HEK293T (cell line): Measurements from ENCODE around the gene COMMD9.

ENCODE experiments used
- CTCF ChIA-PET: fragments of 350-600 bp; formaldehyde crosslinking; extraction: SDS; loops from one replicate; lab custom pipeline; 2021; ENCODE audit warnings: antibody characterized with exemption, inconsistent platforms; lab: Yijun Ruan, JAX
- POLR2A ChIA-PET: fragments of 350-600 bp; formaldehyde crosslinking; extraction: SDS; loops from one replicate; lab custom pipeline; 2020; ENCODE audit warnings: antibody characterized with exemption, inconsistent platforms; lab: Yijun Ruan, JAX
- DNase-seq: peaks from one replicate; pipeline ENCODE4 v3.0.0; 2012; ENCODE audit warnings: mixed read lengths; ENCODE audit errors: extremely low spot score
- ARNT ChIP-seq: fragments of 450-650 bp; IDR thresholded peaks from 2 replicates; pipeline ENCODE4 v1.6.1; 2017; ENCODE audit warnings: mild to moderate bottlenecking
- BHLHE40 ChIP-seq: fragments of 450-650 bp; IDR thresholded peaks from 2 replicates; pipeline ENCODE4 v1.6.1; 2016; ENCODE audit warnings: mild to moderate bottlenecking, moderate library complexity, borderline replicate concordance
- CTBP1 ChIP-seq: fragments of 450-650 bp; IDR thresholded peaks from 2 replicates; pipeline ENCODE4 v1.6.1; 2016; ENCODE audit warnings: borderline replicate concordance
- ELF4 ChIP-seq: fragments of 450-650 bp; IDR thresholded peaks from 2 replicates; pipeline ENCODE4 v1.6.1; 2017; ENCODE audit warnings: antibody characterized with exemption
- FOXA1 ChIP-seq: fragments of 450-650 bp; IDR thresholded peaks from 2 replicates; pipeline ENCODE4 v1.6.1; 2016; ENCODE audit warnings: mild to moderate bottlenecking
- FOXK2 ChIP-seq: fragments of 450-650 bp; IDR thresholded peaks from 2 replicates; pipeline ENCODE4 v1.6.1; 2016; ENCODE audit warnings: mild to moderate bottlenecking
- FOXM1 ChIP-seq: fragments of 450-650 bp; IDR thresholded peaks from 2 replicates; pipeline ENCODE4 v1.6.1; 2017; ENCODE audit warnings: mild to moderate bottlenecking, borderline replicate concordance
- HDGF ChIP-seq: fragments of 450-650 bp; IDR thresholded peaks from 2 replicates; pipeline ENCODE4 v1.6.1; 2017; ENCODE audit warnings: antibody characterized with exemption, borderline replicate concordance
- L3MBTL2 ChIP-seq: fragments of 450-650 bp; conservative IDR thresholded peaks from 2 replicates; pipeline ENCODE4 v1.6.1; 2016; ENCODE audit warnings: mild to moderate bottlenecking
- LEF1 ChIP-seq: fragments of 450-650 bp; IDR thresholded peaks from 2 replicates; pipeline ENCODE4 v1.6.1; 2017; ENCODE audit warnings: mild to moderate bottlenecking, borderline replicate concordance
- NFRKB ChIP-seq: fragments of 450-650 bp; IDR thresholded peaks from 2 replicates; pipeline ENCODE4 v1.6.1; 2016; ENCODE audit warnings: mild to moderate bottlenecking, moderate library complexity
- SP1 ChIP-seq: fragments of 450-650 bp; IDR thresholded peaks from 2 replicates; pipeline ENCODE4 v1.6.1; 2017
- SUZ12 ChIP-seq: fragments of 450-650 bp; IDR thresholded peaks from 2 replicates; pipeline ENCODE4 v1.6.1; 2016; ENCODE audit warnings: mild to moderate bottlenecking
- TARDBP ChIP-seq: fragments of 450-650 bp; IDR thresholded peaks from 2 replicates; pipeline ENCODE4 v1.6.1; 2016
- ZNF384 ChIP-seq: fragments of 450-650 bp; IDR thresholded peaks from 2 replicates; pipeline ENCODE4 v1.6.1; 2016
- TF ChIP-seq, protein P1 (sequence below): fragments of 450-650 bp; IDR thresholded peaks from 2 replicates; pipeline ENCODE4 v1.6.1; 2016

The COMMD9 gene

DNA sequence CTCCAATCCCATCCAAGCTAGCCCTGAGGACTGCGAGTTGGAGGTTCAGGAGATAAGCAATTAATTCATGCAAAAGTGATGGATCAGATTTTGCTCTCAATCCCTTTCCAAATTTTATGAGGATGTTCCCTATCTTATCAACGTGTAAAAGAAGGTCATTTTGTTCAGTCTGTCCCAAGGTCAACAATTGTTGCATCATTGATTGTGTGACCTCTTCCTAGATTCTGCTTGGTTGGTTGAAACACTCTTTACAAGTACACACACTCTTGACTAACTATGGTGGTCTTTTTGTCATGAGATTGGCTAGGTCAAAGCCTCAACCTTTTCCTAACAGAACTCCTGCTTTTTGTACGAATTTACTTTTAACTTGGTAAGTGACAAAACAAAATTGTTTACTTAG is 41.7 kb downstream of the COMMD9 start:
- CTCF ChIA-PET: no interaction called here
- no peak for DNase-seq
- no peak for TF ChIP-seq CTBP1
- no peak for TF ChIP-seq FOXA1
- no peak for TF ChIP-seq SUZ12
- TF ChIP-seq ELF4: no peak
- no peak for TF ChIP-seq ZNF384
- no peak for TF ChIP-seq NFRKB
- no peak for TF ChIP-seq FOXK2
- no peak for TF ChIP-seq L3MBTL2
- TF ChIP-seq HDGF: no peak
- TF ChIP-seq BHLHE40: no peak
- POLR2A ChIA-PET: no interaction called here

DNA sequence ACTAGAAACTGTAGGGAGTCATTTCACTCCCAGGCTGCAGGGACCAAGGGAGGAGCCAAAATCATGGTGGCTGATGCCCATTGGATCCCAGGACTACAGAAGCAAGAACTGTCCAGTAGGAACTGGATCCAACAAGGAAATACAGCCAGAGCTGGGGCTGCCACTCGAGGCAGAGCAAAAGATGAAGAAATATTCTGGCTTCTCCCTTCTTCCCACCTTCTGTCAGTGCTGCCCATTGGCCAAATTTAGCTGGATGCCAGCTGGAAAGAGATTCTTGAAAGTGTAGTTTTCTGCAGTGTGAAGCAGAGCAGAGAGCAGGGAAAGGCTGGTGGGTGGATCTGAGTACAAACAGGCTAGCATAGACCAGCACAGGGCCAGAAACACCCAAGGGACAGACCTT is 45.6 kb downstream of the COMMD9 start:
- ChIA-PET POLR2A (no interaction called here), CTCF (no interaction called here)
- TF ChIP-seq, protein P1, sequence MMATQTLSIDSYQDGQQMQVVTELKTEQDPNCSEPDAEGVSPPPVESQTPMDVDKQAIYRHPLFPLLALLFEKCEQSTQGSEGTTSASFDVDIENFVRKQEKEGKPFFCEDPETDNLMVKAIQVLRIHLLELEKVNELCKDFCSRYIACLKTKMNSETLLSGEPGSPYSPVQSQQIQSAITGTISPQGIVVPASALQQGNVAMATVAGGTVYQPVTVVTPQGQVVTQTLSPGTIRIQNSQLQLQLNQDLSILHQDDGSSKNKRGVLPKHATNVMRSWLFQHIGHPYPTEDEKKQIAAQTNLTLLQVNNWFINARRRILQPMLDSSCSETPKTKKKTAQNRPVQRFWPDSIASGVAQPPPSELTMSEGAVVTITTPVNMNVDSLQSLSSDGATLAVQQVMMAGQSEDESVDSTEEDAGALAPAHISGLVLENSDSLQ: no peak
- no peak for TF ChIP-seq NFRKB
- DNase-seq: no peak

DNA sequence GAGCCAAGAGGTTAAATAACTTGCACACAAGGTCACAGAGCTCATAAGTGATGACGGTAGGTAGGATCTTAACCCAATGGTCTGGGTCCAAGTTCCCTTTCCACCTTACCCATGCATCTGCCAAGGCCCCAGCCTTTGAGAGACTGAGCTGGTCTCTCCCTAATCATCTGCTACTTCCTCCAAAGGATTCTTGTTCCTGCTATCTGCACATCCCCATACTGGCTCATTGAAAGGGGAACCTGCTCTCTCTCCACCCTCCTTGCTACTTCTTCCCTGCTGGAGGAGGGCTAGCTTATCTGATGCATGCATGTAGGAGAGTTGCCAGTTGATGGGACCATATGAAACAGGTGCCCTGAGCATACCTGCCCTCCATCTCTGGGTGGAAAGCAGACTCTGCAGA is 47.7 kb downstream of the COMMD9 start:
- CTCF ChIA-PET: interaction anchor here (0.7 to 1.2 kb wide), 2 partner anchors 17 to 110 kb away, joined by 3 to 4 read pairs; no protein-coding TSS in a partner anchor
- TF ChIP-seq ZNF384 (no peak), FOXK2 (no peak), FOXM1 (no peak), TARDBP (no peak), SP1 (no peak), ARNT (no peak), HDGF (no peak), CTBP1 (no peak), FOXA1 (no peak), LEF1 (no peak), L3MBTL2 (no peak), NFRKB (no peak), ELF4 (no peak), BHLHE40 (no peak)
- TF ChIP-seq, protein P1: no peak
- POLR2A ChIA-PET: no interaction called here
- DNase-seq: no peak

DNA sequence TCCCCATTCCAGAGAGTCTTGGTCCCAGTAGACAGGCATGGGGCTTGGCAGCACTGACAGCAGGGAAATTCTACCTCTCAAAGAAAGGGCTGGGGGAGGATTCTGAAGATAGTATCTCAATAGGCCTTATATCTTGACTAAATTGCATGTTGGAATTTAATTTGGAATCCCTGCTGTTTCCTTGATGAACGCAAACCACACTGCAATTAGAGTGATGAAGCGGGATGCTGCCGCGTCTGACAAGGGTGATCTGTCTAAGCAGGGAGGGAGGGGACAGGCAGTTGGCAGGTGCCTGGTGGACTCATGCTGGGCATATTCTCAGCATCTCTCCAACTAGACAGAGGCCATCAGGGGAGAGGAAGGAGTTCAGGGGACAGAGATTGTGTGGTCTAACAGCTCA is 48.4 kb downstream of the COMMD9 start:
- no peak for TF ChIP-seq FOXM1
- TF ChIP-seq CTBP1: no peak
- no peak for TF ChIP-seq HDGF
- TF ChIP-seq SUZ12: no peak
- TF ChIP-seq SP1: no peak
- no peak for TF ChIP-seq FOXK2
- no peak for TF ChIP-seq ARNT
- TF ChIP-seq TARDBP: no peak
- TF ChIP-seq ZNF384: no peak
- TF ChIP-seq NFRKB: no peak
- no peak for TF ChIP-seq FOXA1
- DNase-seq: no peak
- CTCF ChIA-PET: no interaction called here
- POLR2A ChIA-PET: no interaction called here

DNA sequence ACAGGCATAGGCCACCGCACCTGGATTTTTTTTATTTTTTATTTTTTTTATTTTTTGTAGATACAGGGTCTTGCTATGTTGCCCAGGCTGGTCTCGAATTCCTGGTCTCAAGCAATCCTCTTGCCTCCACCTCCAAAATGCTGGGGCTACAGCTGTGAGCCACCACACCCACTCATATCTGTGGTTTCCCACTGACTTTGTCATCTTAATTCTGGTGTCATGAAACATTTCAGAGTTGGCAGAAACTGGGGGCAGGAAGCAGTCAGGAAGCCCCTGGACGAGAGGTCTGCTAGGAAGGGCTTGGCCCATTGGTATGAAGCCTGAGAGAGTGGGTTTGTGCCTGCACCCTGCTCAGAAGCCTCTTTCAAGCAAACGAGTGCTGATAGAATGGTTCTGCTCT is 49.1 kb downstream of the COMMD9 start:
- no peak for TF ChIP-seq TARDBP
- TF ChIP-seq HDGF: no peak
- TF ChIP-seq FOXM1: no peak
- TF ChIP-seq, protein P1: no peak
- no peak for TF ChIP-seq FOXA1
- TF ChIP-seq L3MBTL2: no peak
- no peak for TF ChIP-seq LEF1
- TF ChIP-seq CTBP1: no peak
- no peak for TF ChIP-seq ZNF384
- TF ChIP-seq ELF4: no peak
- no peak for TF ChIP-seq NFRKB
- no peak for TF ChIP-seq SP1
- no peak for TF ChIP-seq ARNT
- POLR2A ChIA-PET: no interaction called here
- no peak for DNase-seq
- CTCF ChIA-PET: no interaction called here

DNA sequence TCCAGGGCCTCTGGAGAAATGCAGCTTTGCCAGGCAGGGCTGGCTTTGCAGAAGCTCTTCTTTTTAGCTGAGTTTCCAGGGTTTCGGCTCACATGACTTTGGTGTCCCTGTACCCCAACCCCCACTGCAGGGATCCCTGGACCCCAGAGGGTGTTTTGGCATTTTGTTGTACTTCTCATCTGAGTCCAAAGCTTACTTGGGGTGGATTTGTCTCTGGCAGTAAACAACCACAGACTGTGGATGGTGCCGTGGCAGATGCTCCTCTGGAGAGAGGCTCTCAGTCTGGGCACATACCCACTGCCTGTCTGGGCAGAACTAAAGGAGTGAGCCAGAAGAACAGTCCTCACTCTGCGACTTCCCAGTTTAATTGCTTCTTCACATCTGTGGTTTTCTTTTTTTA is 49.6 kb downstream of the COMMD9 start:
- no peak for TF ChIP-seq FOXM1
- ChIA-PET POLR2A (interaction anchor here (0.6 kb wide), 1 partner anchor 20 kb away, joined by 3 read pairs; no protein-coding TSS in a partner anchor), CTCF (no interaction called here)
- no peak for DNase-seq

DNA sequence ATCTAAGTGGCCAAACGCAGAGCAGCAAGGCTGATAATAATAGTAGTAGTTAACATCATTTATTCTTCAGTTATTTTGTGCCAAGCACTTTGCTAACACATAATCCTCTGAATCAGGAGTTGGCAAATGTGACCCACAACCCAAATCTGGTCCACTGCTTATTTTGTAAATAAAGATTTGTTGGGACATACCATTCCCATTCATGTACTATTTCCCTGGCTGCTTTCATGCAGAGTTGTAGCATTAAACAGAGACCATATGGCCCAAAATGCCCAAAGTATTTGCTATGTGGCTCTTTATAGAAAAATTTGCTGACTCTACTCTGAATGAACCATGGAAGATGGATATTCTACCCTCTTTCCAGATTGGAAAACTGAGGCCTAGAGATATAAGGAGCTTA is 50.3 kb downstream of the COMMD9 start:
- ChIA-PET CTCF (no interaction called here), POLR2A (interaction anchor here (0.6 kb wide), 1 partner anchor 20 kb away, joined by 3 read pairs; no protein-coding TSS in a partner anchor)
- no peak for DNase-seq
- TF ChIP-seq ZNF384 (no peak), SUZ12 (no peak), ELF4 (no peak), FOXM1 (no peak), TARDBP (no peak), LEF1 (no peak), HDGF (no peak), SP1 (no peak), FOXA1 (no peak), NFRKB (no peak), CTBP1 (no peak)
